GM12878 (cell line): ENCODE data around the gene CALB2. TPM values are rescaled to one million over a fixed set of nuclear protein-coding genes. Genes with fewer than 3 reads are reported as not detected.

ENCODE experiments used
- ATAC-seq: fragments of 200-7000 bp; cut with Tn5 transposase; 3 replicates; pipeline ENCODE4 v1.9.1; 2020; ENCODE audit warnings: mild to moderate bottlenecking, moderate library complexity
- BruUV-seq: library from RNA; stranded (reverse); fragments of 400-500 nt; replicated peaks from 2 replicates; lab custom pipeline; 2021; lab: Mats Ljungman, UMichigan
- CTCF ChIA-PET: fragments of 300-600 bp; sonication (Branson Sonifier 250); formaldehyde crosslinking; extraction: SDS; loops from one replicate; lab custom pipeline; 2021; ENCODE audit warnings: inconsistent platforms; lab: Yijun Ruan, JAX
- POLR2A ChIA-PET: fragments of 350-600 bp; formaldehyde crosslinking; extraction: SDS; loops from one replicate; lab custom pipeline; 2021; ENCODE audit warnings: inconsistent platforms; lab: Charles Lee
- RAD21 ChIA-PET: fragments of 300-600 bp; sonication (Branson Sonifier 250); formaldehyde crosslinking; loops from one replicate; lab custom pipeline; 2023; ENCODE audit warnings: antibody characterized with exemption; ENCODE audit not compliant: unreplicated experiment; lab: Charles Lee
- SMC1A ChIA-PET: fragments of 300-600 bp; sonication (Branson Sonifier 250); formaldehyde crosslinking; loops from one replicate; lab custom pipeline; 2023; ENCODE audit not compliant: unreplicated experiment, uncharacterized antibody; lab: Charles Lee
- DNase-seq: peaks from one replicate; pipeline ENCODE4 v3.0.0-alpha.2; 2011; ENCODE audit warnings: low read depth, low spot score
- FAIRE-seq: peaks from 3 replicates; lab custom pipeline; 2011; peaks lifted over from hg19 to GRCh38; lab: Jason Lieb, UNC
- H2AFZ ChIP-seq: 2 replicates; pipeline ENCODE4 v1.6.0; 2011; ENCODE audit warnings: low read depth, low read length, control low read depth; ENCODE audit not compliant: control insufficient read depth
- H3K27ac ChIP-seq: 2 replicates; pipeline ENCODE4 v1.5.1; 2011; ENCODE audit warnings: control low read depth; ENCODE audit not compliant: control insufficient read depth, insufficient read depth
- H3K27me3 ChIP-seq, 2 experiments: replicated peaks in 1 of 2; 2 replicates each; pipeline versions ENCODE4 v1.6.0 to v1.6.1; 2011; ENCODE audit warnings: low read length in 1 of 2; ENCODE audit not compliant: control insufficient read depth in 2 of 2, insufficient read depth in 2 of 2
- H3K36me3 ChIP-seq, 2 experiments: 2 replicates each; pipeline ENCODE4 v1.5.1; 2011; ENCODE audit warnings: low read length in 1 of 2; ENCODE audit not compliant: control insufficient read depth in 2 of 2, insufficient read depth in 2 of 2
- H3K4me1 ChIP-seq: 2 replicates; pipeline ENCODE4 v1.6.1; 2011; ENCODE audit warnings: mild to moderate bottlenecking, low read length, moderate library complexity, mixed read lengths; ENCODE audit not compliant: control insufficient read depth, insufficient read depth
- H3K4me2 ChIP-seq: 2 replicates; pipeline ENCODE4 v1.6.0; 2011; ENCODE audit warnings: control low read depth; ENCODE audit not compliant: control insufficient read depth, insufficient read depth
- H3K4me3 ChIP-seq: fragments of 200-600 bp; sonication (generic); 2 replicates; pipeline ENCODE4 v1.5.1; 2016
- H3K79me2 ChIP-seq: 2 replicates; pipeline ENCODE4 v1.6.0; 2011; ENCODE audit warnings: low read length; ENCODE audit not compliant: control insufficient read depth, insufficient read depth
- H3K9ac ChIP-seq: 2 replicates; pipeline ENCODE4 v1.8.0; 2011; ENCODE audit warnings: low read length, control low read depth, mixed read lengths; ENCODE audit not compliant: control insufficient read depth, insufficient read depth
- H3K9me3 ChIP-seq: replicated peaks from 3 replicates; pipeline ENCODE4 v1.5.1; 2011; ENCODE audit warnings: mild to moderate bottlenecking, low read length; ENCODE audit not compliant: control insufficient read depth, insufficient read depth
- H4K20me1 ChIP-seq: 2 replicates; pipeline ENCODE4 v1.6.0; 2011; ENCODE audit not compliant: control insufficient read depth, insufficient read depth
- BMI1 ChIP-seq: fragments of 450-650 bp; IDR thresholded peaks from 2 replicates; pipeline ENCODE4 v1.6.1; 2016; ENCODE audit warnings: mild to moderate bottlenecking, moderate library complexity, borderline replicate concordance
- CEBPB ChIP-seq, 2 experiments: fragments of 150-350 bp in 1 of 2; IDR thresholded peaks; 2 replicates each; pipeline ENCODE4 v1.6.1; 2012 to 2014; ENCODE audit warnings: low read depth in 2 of 2, low read length in 2 of 2, borderline replicate concordance in 1 of 2, inconsistent platforms in 1 of 2
- CUX1 ChIP-seq: IDR thresholded peaks from 2 replicates; pipeline ENCODE4 v1.6.1; 2012; ENCODE audit warnings: improper control_type of control experiment, low read depth, low read length; ENCODE audit not compliant: insufficient replicate concordance
- IRF5 ChIP-seq: fragments of 450-650 bp; IDR thresholded peaks from 2 replicates; pipeline ENCODE4 v1.6.1; 2017; ENCODE audit warnings: borderline replicate concordance
- KDM1A ChIP-seq: fragments of 200-600 bp; sonication (generic); IDR thresholded peaks from 2 replicates; pipeline ENCODE4 v1.6.1; 2016; ENCODE audit warnings: borderline replicate concordance
- MYB ChIP-seq: fragments of 150-350 bp; IDR thresholded peaks from 2 replicates; pipeline ENCODE4 v1.6.1; 2014; ENCODE audit warnings: mild to moderate bottlenecking, low read depth, low read length, borderline replicate concordance
- NR2F1 ChIP-seq: fragments of 450-650 bp; conservative IDR thresholded peaks from 2 replicates; pipeline ENCODE4 v1.6.1; 2017; ENCODE audit warnings: mild to moderate bottlenecking
- PKNOX1 ChIP-seq: fragments of 450-650 bp; IDR thresholded peaks from 2 replicates; pipeline ENCODE4 v1.6.1; 2016; ENCODE audit warnings: mild to moderate bottlenecking
- SMARCA5 ChIP-seq: fragments of 450-650 bp; IDR thresholded peaks from 2 replicates; pipeline ENCODE4 v1.6.1; 2017; ENCODE audit warnings: mild to moderate bottlenecking
- SMC3 ChIP-seq: IDR thresholded peaks from 2 replicates; pipeline ENCODE4 v1.6.1; 2011; ENCODE audit warnings: low read length, improper control_type of control experiment, borderline replicate concordance
- TCF7 ChIP-seq: IDR thresholded peaks from 2 replicates; pipeline ENCODE4 v1.6.1; 2014; ENCODE audit warnings: antibody characterized with exemption, borderline replicate concordance
- ZBTB4 ChIP-seq: fragments of 450-650 bp; formaldehyde crosslinking; IDR thresholded peaks from 2 replicates; pipeline ENCODE4 v1.4.0; 2022; ENCODE audit warnings: mild to moderate bottlenecking, moderate library complexity
- WGBS: methylation state at CpG from one replicate; pipeline ENCODE4 v1.1.6; 2016; ENCODE audit warnings: low lambda C conversion rate; ENCODE audit not compliant: insufficient replicate concordance, insufficient coverage; ENCODE audit errors: missing lambda C conversion rate; 5-methylcytosine and 5-hydroxymethylcytosine counted together
- in situ Hi-C: fragments of 300-500 bp; cut with MboI; formaldehyde crosslinking; loops from 9 replicates; pipeline ENCODE4 v1.14.3; 2018; ENCODE audit warnings: mixed read lengths
- intact Hi-C: fragments of 100-400 bp; cut with micrococcal nuclease; formaldehyde crosslinking; loops from one replicate; pipeline ENCODE4 v1.14.2; 2022; ENCODE audit not compliant: unreplicated experiment
- polyA plus RNA-seq, 11 experiments: library from polyadenylated mRNA; depleted of rRNA in 4 of 11; unstranded in 6 of 11; stranded (reverse) in 5 of 11; fragments of >200 nt; fragmentation: Nextera tagmentation in 4 of 11; fragmentation: Illumina TruSeq in 1 of 11; extraction: Ambion mirVana in 4 of 11; extraction: Trizol in 1 of 11; gene quantifications; 1 replicate in 1 of 11; 2 replicates in 10 of 11; pipeline versions ENCODE4 v1.2.1 to v1.2.3, GENCODE V29; 2011 to 2016; ENCODE audit warnings: inconsistent platforms in 2 of 11, missing spikeins in 2 of 11, low read depth in 1 of 11
- total RNA-seq, 4 experiments: library from RNA; depleted of rRNA in 3 of 4; stranded (reverse); fragments of >200 nt in 3 of 4; fragmentation: Illumina TruSeq in 1 of 4; extraction: Trizol in 1 of 4; gene quantifications; 2 replicates each; pipeline versions ENCODE4 v1.2.1 to v1.2.3, GENCODE V29; 2013 to 2021

CALB2 gene
- total and polyA plus RNA-seq, 10 of the 15 experiments (the other 5 are each of a cell fraction or from before 2014, with no cell fraction given) = not detected

- H3K79me2 ChIP-seq = no peaks in the 10 kb centered on the region
- no peaks in the 10 kb centered on the region; a peak in 1 of 4 replicates for H3K27me3 ChIP-seq
- H2AFZ ChIP-seq = no peak overlapping the region
- ChIA-PET RAD21 (interaction anchor here (0.6 to 1.2 kb wide), 2 partner anchors 20 to 60 kb away, joined by 3 read pairs; no protein-coding TSS in a partner anchor), SMC1A (interaction anchor here (1.9 kb wide), 1 partner anchor 62 kb away, joined by 6 read pairs; no protein-coding TSS in a partner anchor), CTCF (interaction anchor here (0.7 to 1.8 kb wide), 6 partner anchors 10 to 60 kb away, joined by 4 to 6 read pairs (median 4); partner anchors contain the start of gene ZNF23), POLR2A (no interaction called here)
- 0% methylated on average over 3 of the region's 3 CpGs for WGBS
- no peaks in the 10 kb centered on the region for H4K20me1 ChIP-seq
- ATAC-seq (no peak), FAIRE-seq (no peak), DNase-seq (no peak)
- in situ Hi-C loops = no loop called here
- no TSS peak for BruUV-seq
- no peaks in the 10 kb centered on the region for H3K36me3 ChIP-seq
- no peak overlapping the region for H3K9ac ChIP-seq
- H3K4me3 ChIP-seq = no peak overlapping the region
- intact Hi-C loops = no loop called here
- no peaks in the 10 kb centered on the region for H3K4me1 ChIP-seq
- no peaks in the 10 kb centered on the region; the same call in 2 of the 3 replicates for H3K9me3 ChIP-seq
- H3K27ac ChIP-seq = no peak overlapping the region
- no peak overlapping the region for H3K4me2 ChIP-seq
- TF ChIP-seq CEBPB (IDR thresholded peaks at IDR 0.05; ENCODE audit: borderline replicate concordance in 1 of 2, low read depth in 2 of 2, low read length in 2 of 2) (no peak), TCF7 (no peak), SMARCA5 (no peak), ZBTB4 (CRISPR knock-in tag) (no peak), IRF5 (no peak), MYB (no peak), CUX1 (no peak), PKNOX1 (no peak), NR2F1 (no peak), SMC3 (no peak), BMI1 (no peak), KDM1A (no peak)
Measured at GRCh38 chr16:71439523-71439922, 81.0 kb downstream of the CALB2 start.
